Epithelial cell of prostate (primary cell): ENCODE data around the gene PLPP2.

Experiments used
- DNase-seq: peaks from one replicate; pipeline ENCODE4 v3.0.0-alpha.2; 2011; ENCODE audit warnings: low read depth, low spot score
- H3K27ac ChIP-seq: fragments of 450-650 bp; 2 replicates; pipeline ENCODE4 v1.5.1; 2017; ENCODE audit warnings: mild to moderate bottlenecking

PLPP2 gene

GRCh38 chr19:317710-318508 is 26.7 kb upstream of the PLPP2 start:
- DNase-seq, result no peak
- H3K27ac ChIP-seq, result no peak overlapping the region

- no peak overlapping the region for H3K27ac ChIP-seq
- no peak for DNase-seq
Observed at GRCh38 chr19:315811-316210, 24.6 kb upstream of the PLPP2 start.

GRCh38 chr19:313988-314815 is 23.0 kb upstream of the PLPP2 start:
- H3K27ac ChIP-seq, result no peak overlapping the region
- no peak for DNase-seq

GRCh38 chr19:313169-313987 is 22.2 kb upstream of the PLPP2 start:
- no peak overlapping the region for H3K27ac ChIP-seq
- no peak for DNase-seq

- no peak overlapping the region for H3K27ac ChIP-seq
- DNase-seq, result no peak
Observed at GRCh38 chr19:311813-312261, 20.6 kb upstream of the PLPP2 start.

- no peak overlapping the region for H3K27ac ChIP-seq
- DNase-seq, result no peak
Observed at GRCh38 chr19:310781-311496, 19.7 kb upstream of the PLPP2 start.

- no peak for DNase-seq
- no peak overlapping the region for H3K27ac ChIP-seq
Observed at GRCh38 chr19:310141-310651, 19.0 kb upstream of the PLPP2 start.

- no peak overlapping the region for H3K27ac ChIP-seq
- DNase-seq, result no peak
Observed at GRCh38 chr19:309206-309565, 18.0 kb upstream of the PLPP2 start.

- no peak overlapping the region for H3K27ac ChIP-seq
- no peak for DNase-seq
Observed at GRCh38 chr19:308471-309205, 17.4 kb upstream of the PLPP2 start.

- no peak for DNase-seq
- no peak overlapping the region for H3K27ac ChIP-seq
Observed at GRCh38 chr19:307793-308420, 16.7 kb upstream of the PLPP2 start.

- no peak for DNase-seq
- H3K27ac ChIP-seq, result no peak overlapping the region
Observed at GRCh38 chr19:307111-307531, 15.9 kb upstream of the PLPP2 start.

- H3K27ac ChIP-seq, result no peak overlapping the region
- DNase-seq, result no peak
Observed at GRCh38 chr19:306151-306900, 15.1 kb upstream of the PLPP2 start.

- H3K27ac ChIP-seq, result no peak overlapping the region
Observed at GRCh38 chr19:305240-306150, 14.3 kb upstream of the PLPP2 start.

GRCh38 chr19:296476-297225 is 5.4 kb upstream of the PLPP2 start:
- DNase-seq, result no peak

More at GRCh38 chr19:305240-306150, 14.3 kb upstream of the PLPP2 start:
- DNase-seq, result no peak

GRCh38 chr19:295687-296370 is 4.6 kb upstream of the PLPP2 start:
- no peak for DNase-seq
- no peak overlapping the region for H3K27ac ChIP-seq

More at GRCh38 chr19:296476-297225, 5.4 kb upstream of the PLPP2 start:
- no peak overlapping the region for H3K27ac ChIP-seq
